GM12872 (cell line): ENCODE data around the gene GATA6.

Experiments
- TF ChIP-seq, protein P1 (sequence below): IDR thresholded peaks from 3 replicates; pipeline ENCODE4 v1.5.1; 2011; ENCODE audit warnings: low read depth, mild to moderate bottlenecking, low read length, moderate library complexity; ENCODE audit not compliant: insufficient read depth

GATA6 gene

GRCh38 chr18:22169011-22169888 lies at the start of gene GATA6:
Gene GATA6, plus strand, starts transcription at chr18:22169589. Its CDS starts 1,556 bp downstream, at chr18:22171145.
- TF ChIP-seq, protein P1, sequence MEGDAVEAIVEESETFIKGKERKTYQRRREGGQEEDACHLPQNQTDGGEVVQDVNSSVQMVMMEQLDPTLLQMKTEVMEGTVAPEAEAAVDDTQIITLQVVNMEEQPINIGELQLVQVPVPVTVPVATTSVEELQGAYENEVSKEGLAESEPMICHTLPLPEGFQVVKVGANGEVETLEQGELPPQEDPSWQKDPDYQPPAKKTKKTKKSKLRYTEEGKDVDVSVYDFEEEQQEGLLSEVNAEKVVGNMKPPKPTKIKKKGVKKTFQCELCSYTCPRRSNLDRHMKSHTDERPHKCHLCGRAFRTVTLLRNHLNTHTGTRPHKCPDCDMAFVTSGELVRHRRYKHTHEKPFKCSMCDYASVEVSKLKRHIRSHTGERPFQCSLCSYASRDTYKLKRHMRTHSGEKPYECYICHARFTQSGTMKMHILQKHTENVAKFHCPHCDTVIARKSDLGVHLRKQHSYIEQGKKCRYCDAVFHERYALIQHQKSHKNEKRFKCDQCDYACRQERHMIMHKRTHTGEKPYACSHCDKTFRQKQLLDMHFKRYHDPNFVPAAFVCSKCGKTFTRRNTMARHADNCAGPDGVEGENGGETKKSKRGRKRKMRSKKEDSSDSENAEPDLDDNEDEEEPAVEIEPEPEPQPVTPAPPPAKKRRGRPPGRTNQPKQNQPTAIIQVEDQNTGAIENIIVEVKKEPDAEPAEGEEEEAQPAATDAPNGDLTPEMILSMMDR, result peak; percentile 35; the same call in 2 of the 3 replicates

DNA sequence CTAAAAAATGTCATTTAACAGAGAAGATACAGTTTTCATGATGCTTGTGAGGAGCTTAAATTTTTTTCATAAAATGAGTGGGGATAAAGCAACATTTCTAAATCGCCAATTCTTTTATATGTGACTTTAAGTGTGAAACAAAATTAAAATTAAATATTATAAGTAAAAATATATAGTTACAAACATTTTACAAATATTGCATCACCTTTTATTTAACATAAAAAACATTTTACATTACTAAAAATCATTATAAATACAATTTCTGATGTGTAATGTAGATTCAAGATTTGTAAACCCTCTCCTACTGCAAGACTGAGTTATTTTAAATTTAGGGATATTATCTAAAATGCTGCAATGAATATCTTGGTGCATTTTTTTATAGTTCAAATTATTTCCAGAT lies 44.4 kb upstream of the GATA6 start:
- TF ChIP-seq, protein P1, result no peak

DNA sequence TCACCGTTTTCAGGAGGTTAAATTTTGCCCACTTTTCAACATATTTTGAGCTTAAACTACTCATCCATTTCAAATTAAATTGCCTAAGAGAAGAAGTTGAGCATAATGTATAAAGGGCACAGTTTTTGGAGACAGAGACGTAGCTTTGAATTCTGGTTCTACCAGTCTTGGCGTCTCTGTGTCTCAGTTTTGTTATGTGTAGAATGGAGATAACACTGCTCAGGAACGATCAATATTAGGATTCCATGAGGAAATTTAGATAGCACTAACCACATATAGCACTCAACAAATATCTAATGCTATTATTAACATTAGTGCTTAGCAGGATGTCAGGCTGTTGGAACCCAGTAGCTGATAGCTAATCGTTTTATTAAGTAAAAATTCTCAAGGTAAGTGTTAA lies 40.4 kb upstream of the GATA6 start:
- TF ChIP-seq, protein P1, result no peak

DNA sequence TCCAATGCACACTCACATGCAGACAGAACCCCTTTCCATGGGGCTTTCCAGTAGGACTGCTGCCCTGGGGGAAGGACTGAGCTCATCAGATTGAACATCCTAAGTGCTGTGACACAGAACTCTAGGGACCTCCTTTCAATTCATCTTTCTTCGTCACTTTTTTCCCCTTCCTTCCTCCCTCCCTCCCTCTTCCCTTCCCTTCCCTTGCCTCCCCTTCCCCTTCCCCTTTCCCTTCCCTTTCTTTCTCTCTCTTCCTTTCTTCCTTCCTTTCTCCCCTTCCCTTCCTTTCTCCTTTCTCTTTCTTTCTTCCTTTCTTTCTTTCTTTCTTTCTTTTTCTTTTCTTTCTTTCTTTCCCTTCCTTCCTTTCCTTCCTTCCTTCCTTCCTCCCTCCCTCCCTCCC lies 39.6 kb upstream of the GATA6 start:
- TF ChIP-seq, protein P1, result no peak

GRCh38 chr18:22132258-22132657 lies 37.1 kb upstream of the GATA6 start:
- TF ChIP-seq, protein P1, result no peak

GRCh38 chr18:22132763-22133162 lies 36.6 kb upstream of the GATA6 start:
- TF ChIP-seq, protein P1, result no peak

DNA sequence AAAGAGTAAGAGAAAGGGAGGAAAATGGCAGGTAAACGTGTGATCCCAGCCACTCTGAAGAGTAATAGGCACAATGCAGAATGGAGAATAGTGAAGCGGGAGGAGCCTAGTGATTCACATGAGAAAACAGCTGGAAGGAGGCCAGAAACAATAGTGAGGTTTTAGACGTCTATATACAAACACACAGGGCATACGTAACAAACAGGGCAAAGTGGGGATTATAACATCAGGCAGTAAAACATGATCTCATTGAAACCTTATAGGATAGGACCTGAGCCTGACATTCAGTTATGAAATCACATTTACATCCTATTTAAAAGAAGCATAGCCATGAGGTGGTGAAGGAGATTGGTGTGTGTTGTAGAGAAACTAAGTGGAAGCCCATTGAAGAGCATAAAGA lies 33.0 kb upstream of the GATA6 start:
- TF ChIP-seq, protein P1, result no peak
